ENCODE measurements around the gene EXOC4. TPM values are rescaled to one million over a fixed set of nuclear protein-coding genes. Genes with fewer than 3 reads are reported as not detected.

EXOC4 gene
- total RNA-seq, 1 experiment from 2014 or later = 62.4 TPM

- Histone ChIP-seq H3K27ac (no peak overlapping the region), H3K4me1 (peaks cover 5% of the 10 kb centered on the region; the same call in 1 of the 2 replicates), H3K4me3 (no peak overlapping the region), H3K27me3 (no peaks in the 10 kb centered on the region), H3K9me3 (replicated peaks) (no peaks in the 10 kb centered on the region), H3K36me3 (no peaks in the 10 kb centered on the region)
- DNase-seq = no peak
Measured at GRCh38 chr7:134022286-134022911, 769.5 kb downstream of the EXOC4 start.

GRCh38 chr7:134024739-134025138 is 771.9 kb downstream of the EXOC4 start:
- H3K4me1 ChIP-seq = peaks cover 5% of the 10 kb centered on the region; the same call in 1 of the 2 replicates
- no peaks in the 10 kb centered on the region for H3K36me3 ChIP-seq
- H3K9me3 ChIP-seq (replicated peaks) = no peaks in the 10 kb centered on the region
- DNase-seq = peak; percentile 14 to 50
- no peak overlapping the region for H3K27ac ChIP-seq
- H3K4me3 ChIP-seq = no peak overlapping the region
- H3K27me3 ChIP-seq = no peaks in the 10 kb centered on the region

GRCh38 chr7:134028853-134029252 is 776.0 kb downstream of the EXOC4 start:
- H3K9me3 ChIP-seq (replicated peaks) = no peaks in the 10 kb centered on the region
- no peaks in the 10 kb centered on the region for H3K36me3 ChIP-seq
- H3K4me3 ChIP-seq = no peak overlapping the region
- H3K27me3 ChIP-seq = no peaks in the 10 kb centered on the region
- no peak overlapping the region for H3K27ac ChIP-seq
- peaks cover 19% of the 10 kb centered on the region for H3K4me1 ChIP-seq
- no peak for DNase-seq

- no peaks in the 10 kb centered on the region for H3K27me3 ChIP-seq
- no peak for DNase-seq
- H3K9me3 ChIP-seq (replicated peaks) = no peaks in the 10 kb centered on the region
- no peaks in the 10 kb centered on the region for H3K36me3 ChIP-seq
- peaks cover 16% of the 10 kb centered on the region for H3K4me1 ChIP-seq
- H3K4me3 ChIP-seq = no peak overlapping the region
- no peak overlapping the region for H3K27ac ChIP-seq
Measured at GRCh38 chr7:134029743-134030142, 776.9 kb downstream of the EXOC4 start.

- Histone ChIP-seq H3K27me3 (no peaks in the 10 kb centered on the region), H3K4me1 (peaks cover 14% of the 10 kb centered on the region), H3K9me3 (replicated peaks) (no peaks in the 10 kb centered on the region), H3K4me3 (no peak overlapping the region), H3K36me3 (no peaks in the 10 kb centered on the region), H3K27ac (no peak overlapping the region)
- no peak for DNase-seq
Measured at GRCh38 chr7:134030460-134030865, 777.6 kb downstream of the EXOC4 start.

- Histone ChIP-seq H3K27ac (peak overlapping the region; percentile 72), H3K36me3 (no peaks in the 10 kb centered on the region), H3K9me3 (replicated peaks) (no peaks in the 10 kb centered on the region), H3K27me3 (no peaks in the 10 kb centered on the region), H3K4me1 (peaks cover 14% of the 10 kb centered on the region), H3K4me3 (no peak overlapping the region)
- DNase-seq = peak; percentile 93 to 97
Measured at GRCh38 chr7:134031835-134032617, 779.1 kb downstream of the EXOC4 start.

GRCh38 chr7:134034652-134035051 is 781.8 kb downstream of the EXOC4 start:
- peaks cover 14% of the 10 kb centered on the region for H3K4me1 ChIP-seq
- no peak for DNase-seq
- no peaks in the 10 kb centered on the region for H3K9me3 ChIP-seq (replicated peaks)
- H3K27me3 ChIP-seq = no peaks in the 10 kb centered on the region
- no peak overlapping the region for H3K27ac ChIP-seq
- H3K4me3 ChIP-seq = no peak overlapping the region
- no peaks in the 10 kb centered on the region for H3K36me3 ChIP-seq

GRCh38 chr7:134037991-134038390 is 785.1 kb downstream of the EXOC4 start:
- no peak overlapping the region for H3K4me3 ChIP-seq
- no peaks in the 10 kb centered on the region for H3K27me3 ChIP-seq
- H3K27ac ChIP-seq = no peak overlapping the region
- no peaks in the 10 kb centered on the region for H3K36me3 ChIP-seq
- H3K4me1 ChIP-seq = no peaks in the 10 kb centered on the region
- no peaks in the 10 kb centered on the region for H3K9me3 ChIP-seq (replicated peaks)
- DNase-seq = no peak

- Histone ChIP-seq H3K27me3 (no peaks in the 10 kb centered on the region), H3K9me3 (replicated peaks) (no peaks in the 10 kb centered on the region), H3K4me3 (no peak overlapping the region), H3K4me1 (no peaks in the 10 kb centered on the region), H3K36me3 (no peaks in the 10 kb centered on the region), H3K27ac (no peak overlapping the region)
- no peak for DNase-seq
Measured at GRCh38 chr7:134040988-134041387, 788.1 kb downstream of the EXOC4 start.

- Histone ChIP-seq H3K4me1 (no peaks in the 10 kb centered on the region), H3K27me3 (no peaks in the 10 kb centered on the region), H3K9me3 (replicated peaks) (no peaks in the 10 kb centered on the region), H3K27ac (no peak overlapping the region), H3K36me3 (no peaks in the 10 kb centered on the region), H3K4me3 (no peak overlapping the region)
- DNase-seq = no peak
Measured at GRCh38 chr7:134041477-134041876, 788.6 kb downstream of the EXOC4 start.

- H3K27ac ChIP-seq = no peak overlapping the region
- DNase-seq = no peak
- no peaks in the 10 kb centered on the region for H3K27me3 ChIP-seq
- no peaks in the 10 kb centered on the region for H3K36me3 ChIP-seq
- H3K4me3 ChIP-seq = no peak overlapping the region
- H3K9me3 ChIP-seq (replicated peaks) = no peaks in the 10 kb centered on the region
- no peaks in the 10 kb centered on the region for H3K4me1 ChIP-seq
Measured at GRCh38 chr7:134042307-134042706, 789.4 kb downstream of the EXOC4 start.

- Histone ChIP-seq H3K4me1 (no peaks in the 10 kb centered on the region), H3K36me3 (no peaks in the 10 kb centered on the region), H3K9me3 (replicated peaks) (no peaks in the 10 kb centered on the region), H3K27ac (no peak overlapping the region), H3K4me3 (no peak overlapping the region), H3K27me3 (no peaks in the 10 kb centered on the region)
- no peak for DNase-seq
Measured at GRCh38 chr7:134044682-134045081, 791.8 kb downstream of the EXOC4 start.

GRCh38 chr7:134045716-134046115 is 792.8 kb downstream of the EXOC4 start:
- DNase-seq = no peak

GRCh38 chr7:134046594-134047128 is 793.8 kb downstream of the EXOC4 start:
- no peaks in the 10 kb centered on the region for H3K36me3 ChIP-seq
- no peak overlapping the region for H3K4me3 ChIP-seq
- no peak for DNase-seq
- no peaks in the 10 kb centered on the region for H3K4me1 ChIP-seq
- no peak overlapping the region for H3K27ac ChIP-seq
- H3K9me3 ChIP-seq (replicated peaks) = no peaks in the 10 kb centered on the region
- no peaks in the 10 kb centered on the region for H3K27me3 ChIP-seq

More at GRCh38 chr7:134045716-134046115, 792.8 kb downstream of the EXOC4 start:
- no peaks in the 10 kb centered on the region for H3K36me3 ChIP-seq
- H3K4me1 ChIP-seq = no peaks in the 10 kb centered on the region
- H3K4me3 ChIP-seq = no peak overlapping the region
- H3K27me3 ChIP-seq = no peaks in the 10 kb centered on the region
- no peaks in the 10 kb centered on the region for H3K9me3 ChIP-seq (replicated peaks)
- H3K27ac ChIP-seq = no peak overlapping the region

GRCh38 chr7:134047675-134048074 is 794.8 kb downstream of the EXOC4 start:
- Histone ChIP-seq H3K4me3 (no peak overlapping the region), H3K27me3 (no peaks in the 10 kb centered on the region), H3K27ac (no peak overlapping the region), H3K9me3 (replicated peaks) (no peaks in the 10 kb centered on the region), H3K36me3 (no peaks in the 10 kb centered on the region), H3K4me1 (no peaks in the 10 kb centered on the region)
- no peak for DNase-seq

Measured in SJCRH30 (cell line).